Common myeloid progenitor, CD34-positive (primary cell): ENCODE data around the gene TTC17.
"Not testable (repeated sequence)": the region's sequence is repeated elsewhere in the genome, so short reads cannot be mapped to it uniquely, and the experiment has no call there.

ENCODE experiments used
- CTCF ChIA-PET: fragments of 350-600 bp; sonication (Branson Sonifier 250); formaldehyde crosslinking; loops from one replicate; lab custom pipeline; 2021; ENCODE audit warnings: antibody characterized with exemption; lab: Charles Lee
- POLR2A ChIA-PET: fragments of 350-600 bp; sonication (Branson Sonifier 250); formaldehyde crosslinking; loops from one replicate; lab custom pipeline; 2021; ENCODE audit warnings: antibody characterized with exemption; lab: Charles Lee
- DNase-seq, 3 donors: peaks; one replicate each; pipeline versions ENCODE4 v3.0.0 to v3.0.0-alpha.2; 2013
- H3K27ac ChIP-seq, 2 experiments: 1 replicate in 1 of 2; 2 replicates in 1 of 2; pipeline ENCODE4 v1.7.0; 2013; ENCODE audit warnings: inconsistent platforms in 2 of 2, low read length in 2 of 2, mild to moderate bottlenecking in 2 of 2, low read depth in 1 of 2, moderate library complexity in 1 of 2; ENCODE audit not compliant: severe bottlenecking in 2 of 2, insufficient read depth in 1 of 2, poor library complexity in 1 of 2
- H3K27me3 ChIP-seq, 5 experiments: replicated peaks in 2 of 5; 1 replicate in 3 of 5; 2 replicates in 2 of 5; pipeline versions ENCODE4 v1.6.1 to v1.7.0; 2013; ENCODE audit warnings: low read length in 4 of 5, mild to moderate bottlenecking in 2 of 5, moderate library complexity in 2 of 5, inconsistent platforms in 1 of 5; ENCODE audit not compliant: insufficient read depth in 5 of 5, control insufficient read depth in 4 of 5
- H3K36me3 ChIP-seq, 4 experiments: 1 replicate in 2 of 4; 2 replicates in 2 of 4; pipeline versions ENCODE4 v1.6.1 to v1.7.0; 2013; ENCODE audit warnings: low read length in 3 of 4, control low read depth in 1 of 4, mild to moderate bottlenecking in 1 of 4; ENCODE audit not compliant: control insufficient read depth in 4 of 4, insufficient read depth in 4 of 4
- H3K4me1 ChIP-seq, 4 experiments: 1 replicate in 3 of 4; 2 replicates in 1 of 4; pipeline versions ENCODE4 v1.6.1 to v1.7.1; 2013; ENCODE audit warnings: low read length in 3 of 4, mild to moderate bottlenecking in 3 of 4, control low read depth in 1 of 4, inconsistent platforms in 1 of 4, moderate library complexity in 1 of 4; ENCODE audit not compliant: control insufficient read depth in 4 of 4, insufficient read depth in 4 of 4; ENCODE audit errors: control extremely low read depth in 1 of 4
- H3K4me3 ChIP-seq, 7 experiments: 1 replicate in 4 of 7; 2 replicates in 3 of 7; pipeline versions ENCODE4 v1.5.1 to v1.7.0; 2013; ENCODE audit warnings: mild to moderate bottlenecking in 7 of 7, low read length in 6 of 7, moderate library complexity in 6 of 7, inconsistent platforms in 2 of 7, low read depth in 2 of 7, control low read depth in 1 of 7; ENCODE audit not compliant: insufficient read depth in 4 of 7, control insufficient read depth in 1 of 7; ENCODE audit errors: extremely low read depth in 1 of 7
- H3K9me3 ChIP-seq, 5 experiments: 1 replicate in 4 of 5; 2 replicates in 1 of 5; pipeline versions ENCODE4 v1.6.1 to v1.7.1; 2013; ENCODE audit warnings: low read length in 4 of 5, mild to moderate bottlenecking in 2 of 5, inconsistent platforms in 1 of 5, low read depth in 1 of 5, moderate library complexity in 1 of 5; ENCODE audit not compliant: control insufficient read depth in 4 of 5, insufficient read depth in 2 of 5; ENCODE audit errors: control extremely low read depth in 1 of 5
- WGBS: methylation state at CpG from one replicate; pipeline ENCODE4 v1.1.5; 2013; ENCODE audit not compliant: insufficient coverage; 5-methylcytosine and 5-hydroxymethylcytosine counted together

TTC17 gene

GRCh38 chr11:43404836-43405479, 46.2 kb downstream of the TTC17 start:
- Histone ChIP-seq H3K36me3 (peaks cover 32 to 76% (median 54%) of the 10 kb centered on the region in 4 experiments), H3K27me3 (no peaks in the 10 kb centered on the region), H3K4me1 (no peaks in the 10 kb centered on the region), H3K4me3 (no peak overlapping the region), H3K27ac (no peak overlapping the region), H3K9me3 (no peaks in the 10 kb centered on the region)
- no peak for DNase-seq
- POLR2A ChIA-PET: no interaction called here
- CTCF ChIA-PET: interaction anchor here (1.2 kb wide), 1 partner anchor 14 kb away, joined by 3 read pairs; no protein-coding TSS in a partner anchor
- WGBS: 93% methylated on average over 2 of the region's 3 CpGs

- Histone ChIP-seq H3K9me3 (no peaks in the 10 kb centered on the region), H3K4me3 (no peak overlapping the region), H3K27ac (no peak overlapping the region), H3K27me3 (no peaks in the 10 kb centered on the region), H3K36me3 (peaks cover 30 to 81% (median 48%) of the 10 kb centered on the region in 4 experiments), H3K4me1 (no peaks in the 10 kb centered on the region)
- no peak for DNase-seq
- ChIA-PET CTCF (interaction anchor here (1.3 kb wide), 1 partner anchor 9 kb away, joined by 4 read pairs; no protein-coding TSS in a partner anchor), POLR2A (no interaction called here)
- WGBS: no CpG with 5 or more reads among the region's 2 CpGs
Measured at GRCh38 chr11:43408277-43408676, 49.6 kb downstream of the TTC17 start.

- Histone ChIP-seq H3K27ac (no peak overlapping the region), H3K4me1 (no peaks in the 10 kb centered on the region), H3K4me3 (no peak overlapping the region), H3K36me3 (peaks cover 33 to 72% (median 53%) of the 10 kb centered on the region in 4 experiments), H3K27me3 (no peaks in the 10 kb centered on the region), H3K9me3 (no peaks in the 10 kb centered on the region)
- WGBS: 81% methylated on average over 4 of the region's 5 CpGs
- DNase-seq: no peak
- ChIA-PET CTCF (interaction anchor here (0.8 to 1.2 kb wide), 3 partner anchors 15 to 98 kb away, joined by 3 to 4 read pairs (median 3); partner anchors contain the start of gene API5), POLR2A (no interaction called here)
Measured at GRCh38 chr11:43410394-43410793, 51.7 kb downstream of the TTC17 start.

- POLR2A ChIA-PET: no interaction called here
- CTCF ChIA-PET: interaction anchor here (2.2 kb wide), 1 partner anchor 14 kb away, joined by 6 read pairs; no protein-coding TSS in a partner anchor
- no CpG with 5 or more reads among the region's 2 CpGs for WGBS
Measured at GRCh38 chr11:43418197-43418596, 59.5 kb downstream of the TTC17 start.

GRCh38 chr11:43419460-43419859, 60.7 kb downstream of the TTC17 start:
- Histone ChIP-seq H3K4me1 (no peaks in the 10 kb centered on the region), H3K27ac (no peak overlapping the region), H3K9me3 (no peaks in the 10 kb centered on the region), H3K4me3 (no peak overlapping the region), H3K36me3 (peaks cover 3 to 20% (median 11%) of the 10 kb centered on the region in 4 experiments), H3K27me3 (no peaks in the 10 kb centered on the region)
- ChIA-PET CTCF (interaction anchor here (0.8 to 2.2 kb wide), 11 partner anchors 8 to 141 kb away, joined by 3 to 6 read pairs (median 3); partner anchors contain the start of gene API5), POLR2A (no interaction called here)
- peak; percentile 38 to 67 (median 60) for DNase-seq

More at GRCh38 chr11:43418197-43418596, 59.5 kb downstream of the TTC17 start:
- DNase-seq: no peak
- Histone ChIP-seq H3K9me3 (no peaks in the 10 kb centered on the region), H3K27me3 (no peaks in the 10 kb centered on the region), H3K4me1 (no peaks in the 10 kb centered on the region), H3K27ac (no peak overlapping the region), H3K36me3 (peaks cover 10 to 29% (median 14%) of the 10 kb centered on the region in 4 experiments), H3K4me3 (no peak overlapping the region)

GRCh38 chr11:43427971-43428370, 69.3 kb downstream of the TTC17 start:
- no peaks in the 10 kb centered on the region for H3K4me1 ChIP-seq
- CTCF ChIA-PET: interaction anchor here (1.1 to 1.2 kb wide), 2 partner anchors 9 kb away, joined by 3 read pairs; no protein-coding TSS in a partner anchor
- 100% methylated on average over 1 of the region's 1 CpG for WGBS

GRCh38 chr11:43430916-43431315, 72.2 kb downstream of the TTC17 start:
- DNase-seq, H3K4me3 ChIP-seq, H3K4me1 ChIP-seq, H3K9me3 ChIP-seq, CTCF ChIA-PET, H3K27me3 ChIP-seq, POLR2A ChIA-PET, H3K27ac ChIP-seq: not testable (repeated sequence)
- H3K36me3 ChIP-seq: peaks cover 11 to 18% (median 15%) of the 10 kb centered on the region in 4 experiments
- no CpG with 5 or more reads among the region's 1 CpG for WGBS

More at GRCh38 chr11:43427971-43428370, 69.3 kb downstream of the TTC17 start:
- no peak for DNase-seq
- POLR2A ChIA-PET: no interaction called here
- peaks cover 7 to 23% (median 13%) of the 10 kb centered on the region in 4 experiments for H3K36me3 ChIP-seq
- no peaks in the 10 kb centered on the region for H3K9me3 ChIP-seq
- H3K4me3 ChIP-seq: no peak overlapping the region
- H3K27me3 ChIP-seq: no peaks in the 10 kb centered on the region
- H3K27ac ChIP-seq: no peak overlapping the region
